ENCODE measurements around the gene CNN2. TPM values are rescaled to one million over a fixed set of nuclear protein-coding genes. Genes with fewer than 3 reads are reported as not detected.

The CNN2 gene
- total RNA-seq, 1 donor from 2014 or later = 226 TPM

GRCh38 chr19:1051791-1052190 is 25.4 kb downstream of the CNN2 start:
- no peak overlapping the region for H3K27ac Mint-ChIP-seq
- no peaks in the 10 kb centered on the region for H3K4me1 Mint-ChIP-seq (ENCODE audit: low read depth)
- H3K27me3 Mint-ChIP-seq = no peaks in the 10 kb centered on the region
- H3K36me3 Mint-ChIP-seq (ENCODE audit: insufficient read depth) = peaks cover 7% of the 10 kb centered on the region
- no peak for TF ChIP-seq CTCF (IDR thresholded peaks at IDR 0.05; ENCODE audit: unreplicated experiment)
- no peaks in the 10 kb centered on the region for H3K9me3 Mint-ChIP-seq (ENCODE audit: low read depth)
- H3K4me3 Mint-ChIP-seq (ENCODE audit: low read depth) = no peak overlapping the region
- DNase-seq (ENCODE audit: low spot score, unreplicated experiment) = no peak

- Mint-ChIP-seq H3K4me1 (ENCODE audit: low read depth) (no peaks in the 10 kb centered on the region), H3K9me3 (ENCODE audit: low read depth) (no peaks in the 10 kb centered on the region), H3K27me3 (no peaks in the 10 kb centered on the region), H3K4me3 (ENCODE audit: low read depth) (no peak overlapping the region), H3K27ac (peak overlapping the region; percentile 74), H3K36me3 (ENCODE audit: insufficient read depth) (peaks cover 7% of the 10 kb centered on the region)
- no peak for DNase-seq (ENCODE audit: low spot score, unreplicated experiment)
- TF ChIP-seq CTCF (IDR thresholded peaks at IDR 0.05; ENCODE audit: unreplicated experiment) = no peak
Measured at GRCh38 chr19:1052349-1052975, 26.1 kb downstream of the CNN2 start.

DNA sequence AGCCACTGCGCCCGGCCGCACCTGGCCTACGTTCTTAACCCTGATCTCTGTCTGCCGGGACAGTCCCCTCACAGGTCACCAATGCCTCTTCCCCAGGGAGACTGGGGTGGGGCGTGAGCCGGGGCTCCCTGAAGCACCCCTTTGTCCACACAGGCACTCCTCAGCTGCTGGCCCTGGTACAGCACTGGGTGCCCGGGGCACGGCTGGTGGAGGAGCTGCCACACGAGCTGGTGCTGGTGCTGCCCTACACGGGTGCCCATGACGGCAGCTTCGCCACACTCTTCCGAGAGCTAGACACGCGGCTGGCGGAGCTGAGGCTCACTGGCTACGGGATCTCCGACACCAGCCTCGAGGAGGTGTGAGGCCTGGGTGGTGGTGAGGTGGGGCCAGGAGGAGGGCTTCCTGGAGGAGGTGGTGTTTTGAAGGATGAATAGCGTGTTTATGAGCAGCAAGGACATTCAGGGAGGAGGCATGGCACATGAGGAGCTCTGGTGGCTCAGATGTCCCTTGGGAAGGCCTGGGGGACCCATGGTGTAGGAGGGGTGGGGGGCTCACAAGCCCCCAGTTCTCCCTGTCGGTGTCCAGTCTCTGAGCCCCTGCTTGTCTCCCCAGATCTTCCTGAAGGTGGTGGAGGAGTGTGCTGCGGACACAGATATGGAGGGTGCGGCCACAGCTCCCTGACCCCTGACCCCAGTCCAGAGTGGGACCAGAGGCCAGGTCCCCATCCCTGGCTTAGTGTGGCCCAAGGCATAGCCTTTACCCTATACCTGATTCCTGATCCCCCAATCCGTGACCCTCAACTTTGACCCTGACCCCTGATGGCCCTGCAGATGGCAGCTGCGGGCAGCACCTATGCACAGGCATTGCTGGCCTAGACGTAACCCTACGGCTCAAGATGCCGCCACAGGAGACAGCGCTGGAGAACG is 27.0 kb downstream of the CNN2 start:
- no peaks in the 10 kb centered on the region for H3K9me3 Mint-ChIP-seq (ENCODE audit: low read depth)
- H3K27me3 Mint-ChIP-seq = no peaks in the 10 kb centered on the region
- peaks cover 7% of the 10 kb centered on the region for H3K36me3 Mint-ChIP-seq (ENCODE audit: insufficient read depth)
- H3K4me1 Mint-ChIP-seq (ENCODE audit: low read depth) = no peaks in the 10 kb centered on the region
- DNase-seq (ENCODE audit: low spot score, unreplicated experiment) = no peak
- no peak overlapping the region for H3K4me3 Mint-ChIP-seq (ENCODE audit: low read depth)
- no peak for TF ChIP-seq CTCF (IDR thresholded peaks at IDR 0.05; ENCODE audit: unreplicated experiment)
- H3K27ac Mint-ChIP-seq = no peak overlapping the region

- DNase-seq (ENCODE audit: low spot score, unreplicated experiment) = no peak
- no peaks in the 10 kb centered on the region for H3K4me1 Mint-ChIP-seq (ENCODE audit: low read depth)
- H3K27ac Mint-ChIP-seq = no peak overlapping the region
- no peak for TF ChIP-seq CTCF (IDR thresholded peaks at IDR 0.05; ENCODE audit: unreplicated experiment)
- H3K36me3 Mint-ChIP-seq (ENCODE audit: insufficient read depth) = peaks cover 7% of the 10 kb centered on the region
- no peaks in the 10 kb centered on the region for H3K27me3 Mint-ChIP-seq
- H3K4me3 Mint-ChIP-seq (ENCODE audit: low read depth) = no peak overlapping the region
- no peaks in the 10 kb centered on the region for H3K9me3 Mint-ChIP-seq (ENCODE audit: low read depth)
Measured at GRCh38 chr19:1054102-1055027, 28.0 kb downstream of the CNN2 start.

DNA sequence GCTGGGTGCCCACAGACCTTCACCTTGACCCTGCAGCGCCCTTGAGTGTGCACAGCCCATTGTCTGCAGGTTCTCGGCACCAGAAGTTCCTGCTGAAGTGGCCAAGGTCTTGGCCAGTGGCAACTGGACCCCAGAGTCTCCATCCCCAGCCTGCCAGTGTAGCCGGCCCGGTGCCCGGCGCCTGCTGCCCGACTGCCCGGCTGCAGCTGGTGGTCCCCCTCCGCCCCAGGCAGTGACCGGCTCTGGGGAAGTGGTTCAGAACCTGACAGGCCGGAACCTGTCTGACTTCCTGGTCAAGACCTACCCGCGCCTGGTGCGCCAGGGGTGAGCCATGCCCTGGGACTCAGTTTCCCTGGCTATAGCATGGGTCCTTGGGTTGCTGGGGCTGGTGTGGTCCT is 28.6 kb downstream of the CNN2 start:
- no peak overlapping the region for H3K27ac Mint-ChIP-seq
- no peaks in the 10 kb centered on the region for H3K27me3 Mint-ChIP-seq
- no peak for TF ChIP-seq CTCF (IDR thresholded peaks at IDR 0.05; ENCODE audit: unreplicated experiment)
- H3K4me1 Mint-ChIP-seq (ENCODE audit: low read depth) = no peaks in the 10 kb centered on the region
- H3K36me3 Mint-ChIP-seq (ENCODE audit: insufficient read depth) = peaks cover 7% of the 10 kb centered on the region
- no peak overlapping the region for H3K4me3 Mint-ChIP-seq (ENCODE audit: low read depth)
- no peaks in the 10 kb centered on the region for H3K9me3 Mint-ChIP-seq (ENCODE audit: low read depth)
- DNase-seq (ENCODE audit: low spot score, unreplicated experiment) = no peak
